GM18870 (cell line): ENCODE results near the gene PRDM8.

Experiments used
- ATAC-seq: cut with Tn5 transposase; IDR thresholded peaks from one replicate; pipeline ENCODE4 v1.9.1; 2021; ENCODE audit warnings: moderate library complexity; ENCODE audit not compliant: unreplicated experiment

The PRDM8 gene

GRCh38 chr4:80199947-80200346 lies 2.6 kb downstream of the PRDM8 start:
- ATAC-seq: no peak

- no peak for ATAC-seq
Observed at GRCh38 chr4:80201252-80202151, 4.2 kb downstream of the PRDM8 start.

GRCh38 chr4:80202190-80202711 lies 4.9 kb downstream of the PRDM8 start:
- peak; percentile 68 for ATAC-seq

DNA sequence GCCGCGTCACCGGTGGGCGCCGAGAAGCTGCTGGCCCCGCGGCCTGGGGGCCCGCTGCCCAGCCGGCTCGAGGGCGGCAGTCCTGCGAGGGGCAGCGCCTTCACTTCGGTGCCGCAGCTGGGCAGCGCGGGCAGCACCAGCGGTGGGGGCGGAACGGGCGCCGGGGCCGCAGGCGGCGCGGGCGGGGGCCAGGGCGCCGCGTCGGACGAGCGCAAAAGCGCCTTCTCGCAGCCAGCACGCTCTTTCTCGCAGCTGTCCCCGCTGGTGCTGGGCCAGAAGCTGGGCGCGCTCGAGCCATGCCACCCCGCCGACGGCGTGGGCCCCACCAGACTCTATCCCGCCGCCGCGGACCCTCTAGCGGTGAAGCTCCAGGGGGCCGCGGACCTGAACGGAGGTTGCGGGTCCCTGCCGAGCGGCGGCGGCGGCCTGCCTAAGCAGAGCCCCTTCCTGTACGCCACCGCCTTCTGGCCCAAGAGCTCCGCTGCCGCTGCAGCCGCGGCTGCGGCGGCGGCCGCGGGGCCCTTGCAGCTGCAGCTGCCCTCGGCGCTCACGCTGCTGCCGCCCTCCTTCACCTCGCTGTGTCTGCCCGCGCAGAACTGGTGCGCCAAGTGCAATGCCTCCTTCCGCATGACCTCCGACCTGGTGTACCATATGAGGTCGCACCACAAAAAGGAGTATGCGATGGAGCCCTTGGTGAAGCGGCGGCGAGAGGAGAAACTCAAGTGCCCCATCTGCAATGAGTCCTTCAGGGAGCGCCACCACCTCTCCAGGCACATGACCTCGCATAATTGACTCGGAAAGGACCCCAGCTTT lies 5.6 kb downstream of the PRDM8 start:
- peak; percentile 37 for ATAC-seq

- no peak for ATAC-seq
Observed at GRCh38 chr4:80204433-80205011, 7.2 kb downstream of the PRDM8 start.

DNA sequence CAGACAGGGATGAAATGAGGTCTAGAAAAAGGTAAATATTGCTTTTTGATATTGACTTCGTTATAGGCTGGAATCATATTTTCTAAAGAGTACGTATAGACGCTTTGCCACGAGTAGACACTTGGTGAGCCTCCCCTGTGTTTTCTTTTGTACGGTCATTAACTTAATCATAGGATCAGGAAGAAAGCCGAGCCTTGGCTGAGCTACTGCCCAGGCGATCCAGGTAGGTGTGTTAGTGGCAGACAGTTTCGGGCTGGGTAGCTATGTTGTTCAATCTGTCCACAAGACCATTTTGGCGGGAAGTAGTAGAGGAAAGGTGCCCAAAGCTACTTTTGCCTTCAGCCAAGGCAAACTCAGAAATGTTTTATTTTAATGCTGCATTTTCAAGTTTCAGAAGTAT lies 8.8 kb downstream of the PRDM8 start:
- no peak for ATAC-seq

GRCh38 chr4:80206521-80207171 lies 9.3 kb downstream of the PRDM8 start:
- no peak for ATAC-seq

GRCh38 chr4:80207172-80207583 lies 9.9 kb downstream of the PRDM8 start:
- ATAC-seq: no peak

GRCh38 chr4:80207664-80208063 lies 10.4 kb downstream of the PRDM8 start:
- ATAC-seq: no peak

DNA sequence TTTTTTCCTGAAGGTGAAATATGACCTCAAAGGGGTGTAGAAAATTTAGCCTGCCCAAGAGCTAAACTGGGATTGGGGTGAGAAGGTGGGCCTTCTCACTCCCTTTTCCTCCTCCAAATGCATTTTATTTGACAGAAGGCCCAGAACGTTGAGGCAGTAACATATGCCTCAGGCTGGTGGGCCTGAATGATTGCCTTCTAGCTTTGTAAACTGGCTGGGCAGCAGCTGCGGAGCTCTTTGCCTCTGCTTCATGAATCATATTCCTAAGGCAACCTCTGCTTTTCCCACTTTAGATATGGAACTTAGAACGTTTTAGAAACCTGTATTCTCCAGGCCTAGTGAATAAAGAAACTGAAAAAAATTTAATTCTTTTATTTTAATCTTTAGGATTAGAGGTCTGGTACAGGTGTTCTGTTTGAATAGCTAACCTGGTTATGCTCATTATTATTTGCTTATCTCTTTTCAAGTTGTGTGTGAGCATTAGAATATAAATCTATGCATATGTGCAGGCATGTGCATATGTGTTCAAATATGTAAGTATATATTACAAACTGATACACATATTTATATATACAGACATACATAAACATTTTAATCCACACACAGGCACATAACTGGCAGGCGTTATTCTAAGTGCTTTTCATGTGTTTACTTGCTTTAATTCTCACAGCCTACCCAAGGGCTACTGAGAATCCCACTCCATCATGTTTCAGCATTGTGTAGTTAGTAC lies 11.5 kb downstream of the PRDM8 start:
- ATAC-seq: no peak

DNA sequence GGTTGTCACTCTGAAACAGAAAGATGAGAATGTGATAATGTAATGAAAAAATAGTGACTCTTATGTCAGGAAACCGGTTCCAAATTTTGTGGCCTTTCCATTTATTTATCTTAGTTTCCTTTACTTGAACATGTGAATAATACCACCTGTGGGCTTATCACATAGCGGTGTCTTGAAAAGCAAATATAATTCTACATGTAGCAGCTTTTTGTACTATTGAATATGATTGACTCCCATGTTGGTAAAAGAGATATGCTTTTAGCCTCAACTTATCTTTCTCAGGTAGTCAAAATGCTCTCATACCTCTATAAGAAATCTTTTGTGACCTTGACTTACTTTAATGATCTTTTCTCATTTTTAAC lies 12.0 kb downstream of the PRDM8 start:
- ATAC-seq: no peak

GRCh38 chr4:80210549-80210948 lies 13.2 kb downstream of the PRDM8 start:
- ATAC-seq: no peak

- ATAC-seq: no peak
Observed at GRCh38 chr4:80213117-80213815, 16.0 kb downstream of the PRDM8 start.

DNA sequence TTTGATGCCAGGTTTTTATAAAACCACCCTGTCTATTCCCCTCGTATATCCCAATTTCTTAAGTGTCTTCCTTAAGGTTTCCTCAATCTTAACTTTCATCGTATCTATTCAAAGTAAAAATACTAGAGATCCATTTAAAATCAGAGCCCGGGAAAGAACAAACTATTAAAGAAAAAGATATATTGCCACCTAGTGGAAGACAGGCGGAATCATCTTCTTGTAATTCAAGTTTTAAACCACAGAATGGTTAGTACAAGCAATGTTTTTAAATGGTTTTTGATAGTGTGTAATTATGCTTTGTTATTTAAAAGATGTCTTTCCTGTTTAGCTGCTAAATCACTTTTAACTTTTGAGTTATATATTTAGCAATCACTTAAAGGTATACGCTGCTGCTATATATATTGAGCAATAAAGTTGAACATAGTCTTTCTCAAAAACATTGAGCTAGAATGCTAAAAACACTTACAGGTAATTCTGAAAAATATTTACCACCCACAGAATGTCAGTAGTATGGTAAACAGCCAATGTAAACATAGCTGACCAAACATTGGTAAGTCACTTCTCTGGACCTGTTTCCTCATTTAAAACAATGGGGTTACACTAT lies 18.2 kb downstream of the PRDM8 start:
- ATAC-seq: no peak

- ATAC-seq: no peak
Observed at GRCh38 chr4:80216100-80216761, 18.9 kb downstream of the PRDM8 start.

- no peak for ATAC-seq
Observed at GRCh38 chr4:80219301-80220025, 22.2 kb downstream of the PRDM8 start.

DNA sequence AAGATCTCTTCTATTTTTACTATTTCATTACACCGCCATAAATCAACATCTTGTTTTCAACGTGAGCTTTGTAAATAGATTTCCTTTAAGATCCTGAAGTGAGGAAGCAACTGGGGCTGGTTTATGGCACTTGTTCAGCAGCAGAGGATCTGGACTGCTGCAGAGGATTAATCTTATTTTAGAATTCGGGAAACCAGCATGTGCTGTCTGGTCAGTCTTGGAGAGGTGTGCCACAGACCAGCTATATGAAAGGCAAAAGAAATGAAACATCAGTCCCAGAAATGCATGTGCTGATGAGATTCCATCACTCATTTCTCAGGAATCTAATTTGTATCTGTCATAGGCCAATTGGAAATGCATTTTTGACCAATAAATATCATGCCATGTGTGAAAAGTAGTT lies 23.4 kb downstream of the PRDM8 start:
- no peak for ATAC-seq

GRCh38 chr4:80221161-80221560 lies 23.9 kb downstream of the PRDM8 start:
- no peak for ATAC-seq
